ENCODE measurements around the gene PTH2.

PTH2 gene

GRCh38 chr19:49423071-49423984, at the start of gene PTH2:
PTH2 (minus strand) TSS chr19:49423441; CDS start chr19:49423339, 102 bp downstream.
- no peak for TF ChIP-seq CTCF (IDR thresholded peaks at IDR 0.05)
- H3K9me3 ChIP-seq, result no peaks in the 10 kb centered on the region
- H3K4me3 ChIP-seq (ENCODE audit: low read depth in 1 of 2, low read length in 1 of 2), result peak within 1 kb of the TSS; percentile 23 to 24
- H3K36me3 ChIP-seq, result no peaks in the 10 kb centered on the region
- H3K4me1 ChIP-seq (ENCODE audit: control insufficient read depth in 1 of 2, insufficient read depth in 1 of 2, low read depth in 1 of 2, low read length in 1 of 2), result peaks cover 13 to 19% of the 10 kb centered on the region in 2 experiments
- no peak within 1 kb of the TSS for H3K27ac ChIP-seq
- H3K27me3 ChIP-seq, result peaks cover 98% of the 10 kb centered on the region

- Histone ChIP-seq H3K27me3 (peaks cover 8% of the 10 kb centered on the region), H3K4me1 (ENCODE audit: control insufficient read depth in 1 of 2, insufficient read depth in 1 of 2, low read depth in 1 of 2, low read length in 1 of 2) (peaks cover 11 to 16% of the 10 kb centered on the region in 2 experiments), H3K27ac (no peak overlapping the region), H3K36me3 (peaks cover 5% of the 10 kb centered on the region), H3K4me3 (ENCODE audit: low read depth in 1 of 2, low read length in 1 of 2) (no peak overlapping the region), H3K9me3 (no peaks in the 10 kb centered on the region)
- no peak for TF ChIP-seq CTCF (IDR thresholded peaks at IDR 0.05)
These were observed 49.7 kb upstream of the PTH2 start for GRCh38 chr19:49472936-49473335.

- peaks cover 8% of the 10 kb centered on the region for H3K27me3 ChIP-seq
- H3K4me1 ChIP-seq (ENCODE audit: control insufficient read depth in 1 of 2, insufficient read depth in 1 of 2, low read depth in 1 of 2, low read length in 1 of 2), result peaks cover 11 to 16% of the 10 kb centered on the region in 2 experiments
- no peak overlapping the region for H3K4me3 ChIP-seq (ENCODE audit: low read depth in 1 of 2, low read length in 1 of 2)
- H3K36me3 ChIP-seq, result peaks cover 19% of the 10 kb centered on the region
- TF ChIP-seq CTCF (IDR thresholded peaks at IDR 0.05), result no peak
- H3K27ac ChIP-seq, result no peak overlapping the region
- no peaks in the 10 kb centered on the region for H3K9me3 ChIP-seq
These were observed 47.4 kb upstream of the PTH2 start for GRCh38 chr19:49470615-49470978.

GRCh38 chr19:49469828-49470614, 46.8 kb upstream of the PTH2 start:
- peak; percentile 20 for TF ChIP-seq CTCF (IDR thresholded peaks at IDR 0.05)
- Histone ChIP-seq H3K27ac (no peak overlapping the region), H3K9me3 (no peaks in the 10 kb centered on the region), H3K4me3 (ENCODE audit: low read depth in 1 of 2, low read length in 1 of 2) (no peak overlapping the region), H3K36me3 (peaks cover 20% of the 10 kb centered on the region), H3K27me3 (peaks cover 4% of the 10 kb centered on the region), H3K4me1 (ENCODE audit: control insufficient read depth in 1 of 2, insufficient read depth in 1 of 2, low read depth in 1 of 2, low read length in 1 of 2) (peaks cover 11 to 16% of the 10 kb centered on the region in 2 experiments)

- H3K27me3 ChIP-seq, result no peaks in the 10 kb centered on the region
- peaks cover 29% of the 10 kb centered on the region for H3K36me3 ChIP-seq
- no peak overlapping the region for H3K27ac ChIP-seq
- no peaks in the 10 kb centered on the region for H3K9me3 ChIP-seq
- no peak for TF ChIP-seq CTCF (IDR thresholded peaks at IDR 0.05)
- H3K4me1 ChIP-seq (ENCODE audit: control insufficient read depth in 1 of 2, insufficient read depth in 1 of 2, low read depth in 1 of 2, low read length in 1 of 2), result peaks cover 4 to 7% of the 10 kb centered on the region in 2 experiments
- no peak overlapping the region for H3K4me3 ChIP-seq (ENCODE audit: low read depth in 1 of 2, low read length in 1 of 2)
These were observed 45.7 kb upstream of the PTH2 start for GRCh38 chr19:49468746-49469447.

All from neutrophil (primary cell).